K562 (cell line): Measurements from ENCODE around the gene C2orf42. TPM values are rescaled to one million over a fixed set of nuclear protein-coding genes. Genes with fewer than 3 reads are reported as not detected.

Source experiments
- ATAC-seq: fragments of 200-7000 bp; cut with Tn5 transposase; 3 replicates; pipeline ENCODE4 v1.9.1; 2020; ENCODE audit warnings: moderate library complexity
- BruUV-seq: library from RNA; stranded (reverse); fragments of 400-500 nt; replicated peaks from 2 replicates; lab custom pipeline; 2021; lab: Mats Ljungman, UMichigan
- CTCF ChIA-PET: fragments of 300-600 bp; formaldehyde crosslinking; extraction: SDS; loops from one replicate; lab custom pipeline; 2021; ENCODE audit warnings: low intra/inter-chr PET ratio; lab: Yijun Ruan, JAX
- POLR2A ChIA-PET: fragments of 300-600, 350-650 bp; sonication (Branson Sonifier 250); formaldehyde crosslinking; extraction: SDS; loops from one replicate; lab custom pipeline; 2021; ENCODE audit warnings: antibody characterized with exemption, inconsistent platforms; lab: Yijun Ruan, JAX
- DNase-seq, 4 experiments: peaks; one replicate each; pipeline versions ENCODE4 v3.0.0 to v3.0.0-alpha.2; 2011 to 2018; ENCODE audit warnings: low spot score in 3 of 4, mixed read lengths in 3 of 4; ENCODE audit errors: extremely low read depth in 1 of 4
- FAIRE-seq: peaks from 2 replicates; lab custom pipeline; 2011; peaks lifted over from hg19 to GRCh38; lab: Jason Lieb, UNC
- H2AFZ ChIP-seq: 2 replicates; pipeline ENCODE4 v1.6.0; 2011; ENCODE audit warnings: low read depth, low read length, control low read depth, inconsistent platforms
- H3K27ac ChIP-seq: fragments of 200-600 bp; 3 replicates; pipeline ENCODE4 v1.8.0; 2011; ENCODE audit warnings: low read depth, mild to moderate bottlenecking, control low read depth, inconsistent platforms, low read length, moderate library complexity, mixed read lengths; ENCODE audit errors: extremely low read depth
- H3K27me3 ChIP-seq, 2 experiments: fragments of 300-600 bp in 1 of 2; 2 replicates in 1 of 2; 3 replicates in 1 of 2; pipeline versions ENCODE4 v1.6.0 to v1.8.0; 2011; ENCODE audit warnings: inconsistent platforms in 2 of 2, low read length in 2 of 2, mild to moderate bottlenecking in 1 of 2, mixed read lengths in 1 of 2, moderate library complexity in 1 of 2; ENCODE audit not compliant: control insufficient read depth in 2 of 2, insufficient read depth in 2 of 2
- H3K36me3 ChIP-seq: fragments of 300-600 bp; 3 replicates; pipeline ENCODE4 v1.8.0; 2011; ENCODE audit warnings: mild to moderate bottlenecking, low read length, inconsistent platforms; ENCODE audit not compliant: control insufficient read depth, insufficient read depth
- H3K4me1 ChIP-seq, 2 experiments: fragments of 200-600 bp in 1 of 2; replicated peaks in 1 of 2; 2 replicates in 1 of 2; 3 replicates in 1 of 2; pipeline versions ENCODE4 v1.5.1 to v1.8.0; 2011; ENCODE audit warnings: inconsistent platforms in 2 of 2, low read length in 2 of 2, mild to moderate bottlenecking in 1 of 2, mixed read lengths in 1 of 2, moderate library complexity in 1 of 2; ENCODE audit not compliant: control insufficient read depth in 2 of 2, insufficient read depth in 2 of 2
- H3K4me2 ChIP-seq: 2 replicates; pipeline ENCODE4 v1.6.1; 2011; ENCODE audit warnings: low read length, control low read depth, inconsistent platforms, mixed read lengths; ENCODE audit not compliant: insufficient read depth
- H3K4me3 ChIP-seq: fragments of 200-600 bp; sonication (generic), shearing (Covaris generic); 2 replicates; pipeline ENCODE4 v1.5.1; 2016; ENCODE audit warnings: control low read depth, inconsistent platforms
- H3K79me2 ChIP-seq: fragments of 200-600 bp; 3 replicates; pipeline ENCODE4 v1.8.0; 2011; ENCODE audit warnings: low read length, inconsistent platforms; ENCODE audit not compliant: control insufficient read depth, insufficient read depth
- H3K9ac ChIP-seq, 2 experiments: 2 replicates each; pipeline versions ENCODE4 v1.6.0 to v1.6.1; 2011; ENCODE audit warnings: low read depth in 2 of 2, low read length in 2 of 2, control low read depth in 1 of 2, inconsistent platforms in 1 of 2, mild to moderate bottlenecking in 1 of 2, mixed read lengths in 1 of 2; ENCODE audit not compliant: insufficient read depth in 1 of 2
- H3K9me1 ChIP-seq: one replicate; pipeline ENCODE4 v1.6.0; 2011; ENCODE audit warnings: inconsistent platforms, mild to moderate bottlenecking, low read length, moderate library complexity; ENCODE audit not compliant: control insufficient read depth, insufficient read depth
- H3K9me3 ChIP-seq: replicated peaks from 2 replicates; pipeline ENCODE4 v1.5.1; 2011; ENCODE audit warnings: low read depth, low read length, inconsistent platforms; ENCODE audit not compliant: control insufficient read depth, insufficient read depth
- H4K20me1 ChIP-seq: replicated peaks from 2 replicates; pipeline ENCODE4 v1.6.1; 2011; ENCODE audit warnings: low read length, inconsistent platforms, mixed read lengths; ENCODE audit not compliant: control insufficient read depth, insufficient read depth
- C11orf30 ChIP-seq: fragments of 450-650 bp; IDR thresholded peaks from 2 replicates; pipeline ENCODE4 v1.6.1; 2016; ENCODE audit warnings: low read depth, mild to moderate bottlenecking
- ELF1 ChIP-seq: fragments of 200-800 bp; sonication (Bioruptor generic); IDR thresholded peaks from 2 replicates; pipeline ENCODE4 v1.6.1; 2016; ENCODE audit warnings: missing genetic modification characterization, missing compliant biosample characterization
- MAFF ChIP-seq: IDR thresholded peaks from 2 replicates; pipeline ENCODE4 v1.6.1; 2012; ENCODE audit warnings: low read length, improper control_type of control experiment
- MAFG ChIP-seq: fragments of 450-650 bp; conservative IDR thresholded peaks from 2 replicates; pipeline ENCODE4 v1.6.1; 2016; ENCODE audit warnings: missing genetic modification characterization, missing compliant biosample characterization
- MTA3 ChIP-seq: fragments of 450-650 bp; formaldehyde crosslinking; IDR thresholded peaks from 2 replicates; pipeline ENCODE4 v1.6.1; 2017; ENCODE audit warnings: mild to moderate bottlenecking, borderline replicate concordance
- YY1 ChIP-seq, 3 experiments: IDR thresholded peaks; 2 replicates each; pipeline ENCODE4 v1.6.1; 2011; ENCODE audit warnings: low read length in 2 of 3, mild to moderate bottlenecking in 2 of 3, moderate library complexity in 2 of 3, borderline replicate concordance in 1 of 3, control low read depth in 1 of 3, low read depth in 1 of 3; ENCODE audit not compliant: insufficient read depth in 3 of 3, insufficient replicate concordance in 2 of 3, control insufficient read depth in 1 of 3, insufficient read length in 1 of 3; ENCODE audit errors: extremely low read depth in 1 of 3
- ZBTB8A ChIP-seq: fragments of 450-650 bp; IDR thresholded peaks from 2 replicates; pipeline ENCODE4 v1.6.1; 2018; ENCODE audit warnings: mild to moderate bottlenecking, moderate library complexity; ENCODE audit not compliant: partially characterized antibody
- ZNF316 ChIP-seq: fragments of 450-650 bp; IDR thresholded peaks from 2 replicates; pipeline ENCODE4 v1.6.1; 2016
- WGBS: fragments of 100-300 bp; shearing (Covaris generic); methylation state at CpG from one replicate; pipeline ENCODE4 v1.1.6; 2016; ENCODE audit warnings: low coverage, mixed read lengths; ENCODE audit not compliant: insufficient coverage; ENCODE audit errors: missing lambda C conversion rate; 5-methylcytosine and 5-hydroxymethylcytosine counted together
- in situ Hi-C: fragments of 300-500 bp; cut with MboI; formaldehyde crosslinking; loops from 4 replicates; pipeline ENCODE4 v1.15.0; 2018; ENCODE audit warnings: inconsistent platforms, mixed read lengths
- intact Hi-C: fragments of 100-400 bp; cut with micrococcal nuclease; formaldehyde crosslinking; loops from 2 replicates; pipeline ENCODE4 v1.14.2; 2022
- polyA plus RNA-seq, 8 experiments: library from polyadenylated mRNA; depleted of rRNA in 4 of 8; stranded (reverse) in 5 of 8; unstranded in 3 of 8; fragments of >200 nt; fragmentation: Nextera tagmentation in 2 of 8; fragmentation: Illumina TruSeq in 1 of 8; extraction: Ambion mirVana in 2 of 8; extraction: Trizol in 1 of 8; gene quantifications; 2 replicates each; pipeline versions ENCODE4 v1.2.1 to v1.2.3, GENCODE V29; 2011 to 2014; ENCODE audit warnings: inconsistent platforms in 1 of 8, missing spikeins in 1 of 8
- total RNA-seq, 7 experiments: library from RNA; depleted of rRNA in 6 of 7; stranded (reverse); fragments of >200 nt in 6 of 7; fragmentation: Illumina TruSeq in 2 of 7; extraction: Trizol in 2 of 7; gene quantifications; 2 replicates each; pipeline versions ENCODE4 v1.2.1 to v1.2.3, GENCODE V29; 2011 to 2021; ENCODE audit warnings: low replicate concordance in 1 of 7
- TF ChIP-seq, protein P1 (sequence below), 2 experiments: fragments of 450-650 bp; formaldehyde crosslinking in 1 of 2; IDR thresholded peaks; 2 replicates each; pipeline versions ENCODE4 v1.4.0 to v1.6.1; 2014 to 2020; ENCODE audit warnings: mild to moderate bottlenecking in 2 of 2, borderline replicate concordance in 1 of 2, low read depth in 1 of 2
- TF ChIP-seq, protein P2 (sequence below): sonication (generic); formaldehyde crosslinking; IDR thresholded peaks from 2 replicates; pipeline ENCODE4 v1.8.0; 2022; ENCODE audit warnings: mild to moderate bottlenecking, missing genetic modification reagents

Gene C2orf42
- total and polyA plus RNA-seq, 9 of the 15 experiments (the other 6 are each of a cell fraction or from before 2014, with no cell fraction given): 4.6 to 10.9 (median 7.5) TPM

DNA sequence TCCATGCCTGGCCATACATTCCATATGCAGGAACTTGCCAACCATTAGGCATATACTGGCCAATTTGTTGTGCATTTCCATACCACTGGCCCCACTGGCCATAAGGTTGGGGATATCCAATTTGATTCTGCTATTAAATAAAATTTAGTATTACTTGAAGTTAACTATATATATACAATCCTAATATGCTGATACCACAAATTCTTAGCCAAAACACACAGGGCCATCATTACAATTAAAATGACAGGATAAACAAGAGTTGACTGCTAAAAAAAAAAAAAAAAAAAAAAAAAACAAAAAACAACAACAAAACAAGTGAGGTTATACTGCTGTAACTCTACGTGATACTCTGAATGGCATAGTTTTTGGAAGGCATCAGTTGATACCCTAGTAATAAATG, 23.5 kb upstream of the C2orf42 start:
- in situ Hi-C loops: no loop called here
- H3K79me2 ChIP-seq: no peaks in the 10 kb centered on the region
- ATAC-seq (no peak), DNase-seq (no peak), FAIRE-seq (no peak)
- no peaks in the 10 kb centered on the region for H3K9me3 ChIP-seq
- peaks cover 93% of the 10 kb centered on the region for H3K36me3 ChIP-seq
- CTCF ChIA-PET: interaction anchor here (0.7 kb wide), 1 partner anchor 398 kb away, joined by 3 read pairs; no protein-coding TSS in a partner anchor
- H3K9ac ChIP-seq: no peak overlapping the region
- no peaks in the 10 kb centered on the region for H3K9me1 ChIP-seq
- no peak overlapping the region for H2AFZ ChIP-seq
- no TSS peak for BruUV-seq
- no peak overlapping the region for H3K4me2 ChIP-seq
- H4K20me1 ChIP-seq: no peaks in the 10 kb centered on the region
- no peaks in the 10 kb centered on the region for H3K27me3 ChIP-seq
- no peaks in the 10 kb centered on the region for H3K4me1 ChIP-seq
- WGBS: 100% methylated on average over 1 of the region's 1 CpG
- intact Hi-C loops: no loop called here
- TF ChIP-seq MAFF: peak; percentile 37; the same call in 1 of the 2 replicates
- no peak for TF ChIP-seq ELF1 (tag)
- no peak for TF ChIP-seq YY1 (IDR thresholded peaks at IDR 0.05; ENCODE audit: borderline replicate concordance in 1 of 3, control insufficient read depth in 1 of 3, extremely low read depth in 1 of 3, insufficient read depth in 3 of 3, insufficient read length in 1 of 3, insufficient replicate concordance in 2 of 3, low read depth in 1 of 3, low read length in 2 of 3)
- TF ChIP-seq C11orf30: peak; percentile 74
- no peak for TF ChIP-seq MTA3
- TF ChIP-seq, protein P1, sequence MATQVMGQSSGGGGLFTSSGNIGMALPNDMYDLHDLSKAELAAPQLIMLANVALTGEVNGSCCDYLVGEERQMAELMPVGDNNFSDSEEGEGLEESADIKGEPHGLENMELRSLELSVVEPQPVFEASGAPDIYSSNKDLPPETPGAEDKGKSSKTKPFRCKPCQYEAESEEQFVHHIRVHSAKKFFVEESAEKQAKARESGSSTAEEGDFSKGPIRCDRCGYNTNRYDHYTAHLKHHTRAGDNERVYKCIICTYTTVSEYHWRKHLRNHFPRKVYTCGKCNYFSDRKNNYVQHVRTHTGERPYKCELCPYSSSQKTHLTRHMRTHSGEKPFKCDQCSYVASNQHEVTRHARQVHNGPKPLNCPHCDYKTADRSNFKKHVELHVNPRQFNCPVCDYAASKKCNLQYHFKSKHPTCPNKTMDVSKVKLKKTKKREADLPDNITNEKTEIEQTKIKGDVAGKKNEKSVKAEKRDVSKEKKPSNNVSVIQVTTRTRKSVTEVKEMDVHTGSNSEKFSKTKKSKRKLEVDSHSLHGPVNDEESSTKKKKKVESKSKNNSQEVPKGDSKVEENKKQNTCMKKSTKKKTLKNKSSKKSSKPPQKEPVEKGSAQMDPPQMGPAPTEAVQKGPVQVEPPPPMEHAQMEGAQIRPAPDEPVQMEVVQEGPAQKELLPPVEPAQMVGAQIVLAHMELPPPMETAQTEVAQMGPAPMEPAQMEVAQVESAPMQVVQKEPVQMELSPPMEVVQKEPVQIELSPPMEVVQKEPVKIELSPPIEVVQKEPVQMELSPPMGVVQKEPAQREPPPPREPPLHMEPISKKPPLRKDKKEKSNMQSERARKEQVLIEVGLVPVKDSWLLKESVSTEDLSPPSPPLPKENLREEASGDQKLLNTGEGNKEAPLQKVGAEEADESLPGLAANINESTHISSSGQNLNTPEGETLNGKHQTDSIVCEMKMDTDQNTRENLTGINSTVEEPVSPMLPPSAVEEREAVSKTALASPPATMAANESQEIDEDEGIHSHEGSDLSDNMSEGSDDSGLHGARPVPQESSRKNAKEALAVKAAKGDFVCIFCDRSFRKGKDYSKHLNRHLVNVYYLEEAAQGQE (IDR thresholded peaks at IDR 0.05; ENCODE audit: borderline replicate concordance): no peak
- TF ChIP-seq, protein P1 (CRISPR knock-in tag; IDR thresholded peaks at IDR 0.05; ENCODE audit: low read depth): no peak
- peak; percentile 45 for TF ChIP-seq MAFG (tag)
- TF ChIP-seq ZNF316: peak; percentile 92
- TF ChIP-seq, protein P2, sequence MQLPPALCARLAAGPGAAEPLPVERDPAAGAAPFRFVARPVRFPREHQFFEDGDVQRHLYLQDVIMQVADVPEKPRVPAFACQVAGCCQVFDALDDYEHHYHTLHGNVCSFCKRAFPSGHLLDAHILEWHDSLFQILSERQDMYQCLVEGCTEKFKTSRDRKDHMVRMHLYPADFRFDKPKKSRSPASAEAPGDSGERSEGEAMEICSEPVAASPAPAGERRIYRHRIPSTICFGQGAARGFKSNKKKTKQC (CRISPR knock-in tag): no peak
- TF ChIP-seq ZBTB8A: no peak
- no peak overlapping the region for H3K27ac ChIP-seq
- POLR2A ChIA-PET: interaction anchor here (1.6 to 1.9 kb wide), 2 partner anchors 23 to 70 kb away, joined by 5 to 7 read pairs; partner anchors contain the start of gene C2orf42
- no peak overlapping the region for H3K4me3 ChIP-seq
